ENCODE data around the gene TC2N. TPM values are rescaled to one million over a fixed set of nuclear protein-coding genes. Genes with fewer than 3 reads are reported as not detected.

The TC2N gene
- total RNA-seq, 1 experiment from 2014 or later: 15.9 TPM

DNA sequence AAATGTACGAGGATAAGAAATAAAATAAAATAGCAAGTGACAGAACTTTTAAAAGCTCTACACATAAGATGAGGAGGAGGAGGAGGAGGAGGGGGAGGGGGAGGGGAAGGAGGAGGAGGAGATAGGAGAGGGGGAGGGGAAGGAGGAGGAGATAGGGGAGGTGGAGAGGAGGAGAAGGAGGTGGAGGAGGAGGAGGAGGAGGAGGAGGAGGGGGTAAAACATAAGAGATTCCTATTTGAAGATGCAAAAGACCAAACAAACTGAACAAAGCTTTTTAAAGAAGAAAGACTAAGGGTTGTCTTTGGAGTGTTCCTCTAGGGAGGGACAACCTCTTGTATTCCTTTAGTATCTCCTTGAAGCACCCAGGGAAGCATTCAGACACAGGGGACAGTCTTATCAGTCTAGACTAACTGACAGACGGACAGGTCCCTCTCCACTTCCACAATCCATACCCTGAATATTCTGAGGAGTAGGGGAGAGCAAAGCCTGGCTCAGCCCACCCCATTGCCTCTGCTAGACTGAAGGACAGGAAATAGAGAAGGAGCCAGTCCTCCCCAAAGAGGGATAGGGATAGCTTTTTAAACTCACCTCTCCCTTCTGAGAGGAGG lies 12.9 kb downstream of the TC2N start:
- CTCF ChIA-PET: no interaction called here
- TF ChIP-seq EZH2phosphoT487 (IDR thresholded peaks at IDR 0.05; ENCODE audit: borderline replicate concordance) (no peak), POLR2A (IDR thresholded peaks at IDR 0.05; ENCODE audit: borderline replicate concordance, extremely low read depth, insufficient read depth, insufficient read length) (no peak), TCF7L2 (IDR thresholded peaks at IDR 0.05; ENCODE audit: borderline replicate concordance, extremely low read depth, insufficient read depth, insufficient read length) (no peak)

DNA sequence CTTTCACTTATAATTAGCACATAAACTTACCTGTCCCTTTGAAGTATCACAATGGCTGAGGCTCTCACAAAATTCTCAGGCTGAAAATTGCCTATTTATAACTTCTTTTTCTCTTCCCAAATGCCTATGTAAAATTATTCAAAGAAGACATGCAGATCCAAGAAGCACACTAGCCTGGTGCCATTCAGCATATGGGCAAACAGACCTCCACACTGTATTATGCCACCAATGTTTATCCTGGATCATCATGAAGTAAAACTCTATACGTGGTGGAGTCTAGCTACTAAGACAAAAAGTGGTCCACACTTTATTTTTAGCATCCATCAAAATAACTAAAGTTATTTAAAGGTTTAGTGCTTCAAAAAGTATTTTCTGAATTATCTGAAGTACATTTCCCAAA lies 15.8 kb downstream of the TC2N start:
- Histone ChIP-seq H3K27me3 (ENCODE audit: insufficient read depth, low read length) (no peaks in the 10 kb centered on the region), H2AFZ (ENCODE audit: low read depth, low read length, poor library complexity, severe bottlenecking) (no peak overlapping the region), H3K79me2 (ENCODE audit: insufficient read depth, low read length) (no peaks in the 10 kb centered on the region), H3K27ac (ENCODE audit: low read depth, low read length) (no peak overlapping the region), H3K9me3 (ENCODE audit: control insufficient read depth in 1 of 2, insufficient read depth in 1 of 2, low read depth in 1 of 2, low read length in 2 of 2) (no peaks in the 10 kb centered on the region), H3K9ac (ENCODE audit: low read length) (no peak overlapping the region), H3K4me3 (replicated peaks in 1 of 2; ENCODE audit: low read depth in 1 of 2, low read length in 2 of 2) (no peak overlapping the region), H3K4me1 (ENCODE audit: control insufficient read depth in 1 of 2, insufficient read depth in 2 of 2, low read length in 2 of 2) (no peaks in the 10 kb centered on the region), H3K9me2 (ENCODE audit: insufficient read depth) (no peaks in the 10 kb centered on the region), H4K20me1 (ENCODE audit: insufficient read depth) (no peaks in the 10 kb centered on the region), H3K36me3 (ENCODE audit: control insufficient read depth in 1 of 2, insufficient read depth in 2 of 2, low read length in 2 of 2) (no peaks in the 10 kb centered on the region), H3K4me2 (ENCODE audit: low read length) (no peak overlapping the region)
- POLR2A ChIA-PET: no interaction called here
- BruUV-seq (replicated peaks): no TSS peak
- intact Hi-C loops (cut with micrococcal nuclease): no loop called here
- ATAC-seq: no peak
- RAD21 ChIA-PET (ENCODE audit: low non-redundant PET in 1 of 2, low total read pairs in 2 of 2, uncharacterized antibody in 2 of 2, unreplicated experiment in 2 of 2): no interaction called here
- TF ChIP-seq TCF7L2 (IDR thresholded peaks at IDR 0.05; ENCODE audit: borderline replicate concordance, extremely low read depth, insufficient read depth, insufficient read length): no peak
- DNase-seq (ENCODE audit: low read depth, low spot score): no peak
- CTCF ChIA-PET: no interaction called here

More for the DNA sequence above, 12.9 kb downstream of the TC2N start:
- peaks cover 2 to 8% of the 10 kb centered on the region in 2 experiments; a peak in 3 of 4 replicates for H3K4me1 ChIP-seq (ENCODE audit: control insufficient read depth in 1 of 2, insufficient read depth in 2 of 2, low read length in 2 of 2)
- RAD21 ChIA-PET (ENCODE audit: low non-redundant PET in 1 of 2, low total read pairs in 2 of 2, uncharacterized antibody in 2 of 2, unreplicated experiment in 2 of 2): interaction anchor here in 1 of 2 experiments (0.6 kb wide), 1 partner anchor 57 kb away, joined by 4 read pairs; no protein-coding TSS in a partner anchor
- H3K9ac ChIP-seq (ENCODE audit: low read length): no peak overlapping the region
- no peaks in the 10 kb centered on the region for H3K36me3 ChIP-seq (ENCODE audit: control insufficient read depth in 1 of 2, insufficient read depth in 2 of 2, low read length in 2 of 2)
- no peaks in the 10 kb centered on the region for H4K20me1 ChIP-seq (ENCODE audit: insufficient read depth)
- no peak overlapping the region for H3K4me3 ChIP-seq (replicated peaks in 1 of 2; ENCODE audit: low read depth in 1 of 2, low read length in 2 of 2)
- no peak for DNase-seq (ENCODE audit: low read depth, low spot score)
- no peak overlapping the region for H3K27ac ChIP-seq (ENCODE audit: low read depth, low read length)
- H3K9me3 ChIP-seq (ENCODE audit: control insufficient read depth in 1 of 2, insufficient read depth in 1 of 2, low read depth in 1 of 2, low read length in 2 of 2): no peaks in the 10 kb centered on the region
- POLR2A ChIA-PET: interaction anchor here (0.6 kb wide), 1 partner anchor 99 kb away, joined by 3 read pairs; no protein-coding TSS in a partner anchor
- no peak overlapping the region for H2AFZ ChIP-seq (ENCODE audit: low read depth, low read length, poor library complexity, severe bottlenecking)
- no peaks in the 10 kb centered on the region for H3K27me3 ChIP-seq (ENCODE audit: insufficient read depth, low read length)
- no peak overlapping the region for H3K4me2 ChIP-seq (ENCODE audit: low read length)
- ATAC-seq: no peak
- no peaks in the 10 kb centered on the region for H3K9me2 ChIP-seq (ENCODE audit: insufficient read depth)
- intact Hi-C loops (cut with micrococcal nuclease): no loop called here
- H3K79me2 ChIP-seq (ENCODE audit: insufficient read depth, low read length): no peaks in the 10 kb centered on the region
- BruUV-seq (replicated peaks): no TSS peak
